WTC11 (cell line): Measurements from ENCODE around the gene GPC5. TPM values are rescaled to one million over a fixed set of nuclear protein-coding genes. Genes with fewer than 3 reads are reported as not detected.

Experiments
- ATAC-seq: fragments of 200-7000 bp; cut with Tn5 transposase; 2 replicates; pipeline ENCODE4 v1.10.0; 2021; ENCODE audit warnings: mild to moderate bottlenecking, moderate library complexity
- CTCF ChIA-PET: fragments of 300-600 bp; sonication (Branson Sonifier 250); formaldehyde crosslinking; loops from one replicate; lab custom pipeline; 2021; ENCODE audit warnings: antibody characterized with exemption; lab: Charles Lee
- POLR2A ChIA-PET: fragments of 350-600 bp; sonication (Branson Sonifier 250); formaldehyde crosslinking; loops from one replicate; lab custom pipeline; 2021; ENCODE audit warnings: antibody characterized with exemption; lab: Charles Lee
- DNase-seq: peaks from one replicate; pipeline ENCODE4 v3.0.0; 2021; ENCODE audit warnings: low spot score
- H3K27ac Mint-ChIP-seq: 2 replicates; pipeline ENCODE4 v1.8.0; 2021; ENCODE audit warnings: mixed read lengths
- H3K27me3 Mint-ChIP-seq: 2 replicates; pipeline ENCODE4 v1.8.0; 2021; ENCODE audit warnings: low read depth, mild to moderate bottlenecking, moderate library complexity, mixed read lengths
- H3K36me3 Mint-ChIP-seq: 2 replicates; pipeline ENCODE4 v1.8.0; 2021; ENCODE audit warnings: mixed read lengths
- H3K4me1 Mint-ChIP-seq: 2 replicates; pipeline ENCODE4 v1.8.0; 2022; ENCODE audit warnings: mixed read lengths
- H3K4me3 Mint-ChIP-seq: 2 replicates; pipeline ENCODE4 v1.8.0; 2021; ENCODE audit warnings: mild to moderate bottlenecking, moderate library complexity, mixed read lengths
- H3K9me3 Mint-ChIP-seq: 2 replicates; pipeline ENCODE4 v1.8.0; 2021; ENCODE audit warnings: mixed read lengths
- CREM ChIP-seq: sonication (generic); formaldehyde crosslinking; IDR thresholded peaks from 2 replicates; pipeline ENCODE4 v1.8.1; 2022; ENCODE audit warnings: mild to moderate bottlenecking, missing genetic modification reagents, moderate library complexity
- IRF2 ChIP-seq: sonication (generic); formaldehyde crosslinking; IDR thresholded peaks from 2 replicates; pipeline ENCODE4 v1.8.0; 2022; ENCODE audit warnings: low read depth, missing genetic modification reagents, borderline replicate concordance
- MYBL2 ChIP-seq: sonication (generic); formaldehyde crosslinking; IDR thresholded peaks from 2 replicates; pipeline ENCODE4 v1.8.1; 2023; ENCODE audit warnings: mild to moderate bottlenecking, moderate library complexity, missing genetic modification reagents
- NFATC4 ChIP-seq: fragments of 250-450 bp; sonication (Bioruptor Pico); IDR thresholded peaks from 2 replicates; pipeline ENCODE4 v1.9.0; 2021; ENCODE audit warnings: mild to moderate bottlenecking
- ZNF138 ChIP-seq: sonication (generic); formaldehyde crosslinking; conservative IDR thresholded peaks from 2 replicates; pipeline ENCODE4 v1.8.1; 2022; ENCODE audit warnings: mild to moderate bottlenecking, moderate library complexity, missing genetic modification reagents
- ZNF423 ChIP-seq: fragments of 250-450 bp; sonication (Bioruptor Pico); IDR thresholded peaks from 2 replicates; pipeline ENCODE4 v2.1.2; 2022; ENCODE audit warnings: mild to moderate bottlenecking, moderate library complexity
- total RNA-seq: library from RNA; stranded (reverse); gene quantifications from 3 replicates; pipeline ENCODE4 v1.2.3, GENCODE V29; 2021
- TF ChIP-seq, protein P1 (sequence below): sonication (generic); formaldehyde crosslinking; IDR thresholded peaks from 2 replicates; pipeline ENCODE4 v1.8.0; 2023; ENCODE audit warnings: mild to moderate bottlenecking, missing genetic modification reagents
- TF ChIP-seq, protein P2 (sequence below): sonication (generic); formaldehyde crosslinking; IDR thresholded peaks from 2 replicates; pipeline ENCODE4 v1.8.1; 2023; ENCODE audit warnings: mild to moderate bottlenecking, moderate library complexity, missing genetic modification reagents
- TF ChIP-seq, protein P3 (sequence below): sonication (generic); formaldehyde crosslinking; IDR thresholded peaks from 2 replicates; pipeline ENCODE4 v1.8.1; 2023; ENCODE audit warnings: mild to moderate bottlenecking, missing genetic modification reagents
- TF ChIP-seq, protein P4 (sequence below): sonication (generic); formaldehyde crosslinking; conservative IDR thresholded peaks from 2 replicates; pipeline ENCODE4 v1.8.1; 2023; ENCODE audit warnings: mild to moderate bottlenecking, low read depth, missing genetic modification reagents, moderate library complexity
- TF ChIP-seq, protein P5 (sequence below): sonication (generic); formaldehyde crosslinking; IDR thresholded peaks from 2 replicates; pipeline ENCODE4 v1.8.0; 2022; ENCODE audit warnings: mild to moderate bottlenecking, missing genetic modification reagents
- TF ChIP-seq, protein P6 (sequence below): fragments of 250-450 bp; sonication (Bioruptor Pico); IDR thresholded peaks from 2 replicates; pipeline ENCODE4 v1.9.0; 2021; ENCODE audit warnings: mild to moderate bottlenecking, borderline replicate concordance

GPC5 gene
- total RNA-seq, 1 experiment from 2014 or later = 0.46 TPM

DNA sequence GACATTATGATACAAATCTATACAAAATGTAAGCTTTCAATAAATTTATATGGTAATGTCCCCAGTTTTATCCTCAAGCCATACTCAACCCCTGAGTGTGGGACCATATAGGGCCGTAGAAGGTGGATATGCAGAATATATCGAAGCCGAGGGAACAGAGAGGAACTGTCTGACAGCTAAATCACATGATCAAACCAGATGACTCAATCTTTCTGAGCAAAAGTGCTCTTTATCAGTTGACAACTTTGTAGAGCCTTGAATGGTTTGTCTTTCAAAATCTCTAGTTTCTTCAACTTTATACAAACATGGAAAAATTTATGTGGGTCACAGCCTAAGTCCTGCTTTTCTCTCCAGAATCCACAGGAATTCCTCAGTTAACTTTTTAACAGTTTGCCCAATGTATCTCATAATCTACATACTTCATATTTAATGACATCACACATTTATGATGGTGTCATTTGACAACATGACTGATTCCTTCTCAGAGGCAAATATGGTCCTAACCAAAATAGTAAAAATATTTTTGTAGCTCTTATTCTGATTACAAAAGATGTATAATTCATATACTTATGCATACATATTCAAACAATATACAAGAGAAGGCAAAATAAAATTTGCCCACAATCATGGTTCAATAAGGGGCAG lies 1155.2 kb downstream of the GPC5 start (continued):
- TF ChIP-seq IRF2 (CRISPR knock-in tag) (no peak), NFATC4 (CRISPR knock-in tag) (no peak), ZNF423 (CRISPR knock-in tag) (no peak), ZNF138 (CRISPR knock-in tag) (no peak), MYBL2 (CRISPR knock-in tag) (no peak), CREM (CRISPR knock-in tag) (no peak)
- TF ChIP-seq, protein P1, sequence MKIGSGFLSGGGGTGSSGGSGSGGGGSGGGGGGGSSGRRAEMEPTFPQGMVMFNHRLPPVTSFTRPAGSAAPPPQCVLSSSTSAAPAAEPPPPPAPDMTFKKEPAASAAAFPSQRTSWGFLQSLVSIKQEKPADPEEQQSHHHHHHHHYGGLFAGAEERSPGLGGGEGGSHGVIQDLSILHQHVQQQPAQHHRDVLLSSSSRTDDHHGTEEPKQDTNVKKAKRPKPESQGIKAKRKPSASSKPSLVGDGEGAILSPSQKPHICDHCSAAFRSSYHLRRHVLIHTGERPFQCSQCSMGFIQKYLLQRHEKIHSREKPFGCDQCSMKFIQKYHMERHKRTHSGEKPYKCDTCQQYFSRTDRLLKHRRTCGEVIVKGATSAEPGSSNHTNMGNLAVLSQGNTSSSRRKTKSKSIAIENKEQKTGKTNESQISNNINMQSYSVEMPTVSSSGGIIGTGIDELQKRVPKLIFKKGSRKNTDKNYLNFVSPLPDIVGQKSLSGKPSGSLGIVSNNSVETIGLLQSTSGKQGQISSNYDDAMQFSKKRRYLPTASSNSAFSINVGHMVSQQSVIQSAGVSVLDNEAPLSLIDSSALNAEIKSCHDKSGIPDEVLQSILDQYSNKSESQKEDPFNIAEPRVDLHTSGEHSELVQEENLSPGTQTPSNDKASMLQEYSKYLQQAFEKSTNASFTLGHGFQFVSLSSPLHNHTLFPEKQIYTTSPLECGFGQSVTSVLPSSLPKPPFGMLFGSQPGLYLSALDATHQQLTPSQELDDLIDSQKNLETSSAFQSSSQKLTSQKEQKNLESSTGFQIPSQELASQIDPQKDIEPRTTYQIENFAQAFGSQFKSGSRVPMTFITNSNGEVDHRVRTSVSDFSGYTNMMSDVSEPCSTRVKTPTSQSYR (CRISPR knock-in tag) = no peak
- TF ChIP-seq, protein P2, sequence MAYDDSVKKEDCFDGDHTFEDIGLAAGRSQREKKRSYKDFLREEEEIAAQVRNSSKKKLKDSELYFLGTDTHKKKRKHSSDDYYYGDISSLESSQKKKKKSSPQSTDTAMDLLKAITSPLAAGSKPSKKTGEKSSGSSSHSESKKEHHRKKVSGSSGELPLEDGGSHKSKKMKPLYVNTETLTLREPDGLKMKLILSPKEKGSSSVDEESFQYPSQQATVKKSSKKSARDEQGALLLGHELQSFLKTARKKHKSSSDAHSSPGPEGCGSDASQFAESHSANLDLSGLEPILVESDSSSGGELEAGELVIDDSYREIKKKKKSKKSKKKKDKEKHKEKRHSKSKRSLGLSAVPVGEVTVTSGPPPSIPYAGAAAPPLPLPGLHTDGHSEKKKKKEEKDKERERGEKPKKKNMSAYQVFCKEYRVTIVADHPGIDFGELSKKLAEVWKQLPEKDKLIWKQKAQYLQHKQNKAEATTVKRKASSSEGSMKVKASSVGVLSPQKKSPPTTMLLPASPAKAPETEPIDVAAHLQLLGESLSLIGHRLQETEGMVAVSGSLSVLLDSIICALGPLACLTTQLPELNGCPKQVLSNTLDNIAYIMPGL (CRISPR knock-in tag) = no peak
- TF ChIP-seq, protein P3, sequence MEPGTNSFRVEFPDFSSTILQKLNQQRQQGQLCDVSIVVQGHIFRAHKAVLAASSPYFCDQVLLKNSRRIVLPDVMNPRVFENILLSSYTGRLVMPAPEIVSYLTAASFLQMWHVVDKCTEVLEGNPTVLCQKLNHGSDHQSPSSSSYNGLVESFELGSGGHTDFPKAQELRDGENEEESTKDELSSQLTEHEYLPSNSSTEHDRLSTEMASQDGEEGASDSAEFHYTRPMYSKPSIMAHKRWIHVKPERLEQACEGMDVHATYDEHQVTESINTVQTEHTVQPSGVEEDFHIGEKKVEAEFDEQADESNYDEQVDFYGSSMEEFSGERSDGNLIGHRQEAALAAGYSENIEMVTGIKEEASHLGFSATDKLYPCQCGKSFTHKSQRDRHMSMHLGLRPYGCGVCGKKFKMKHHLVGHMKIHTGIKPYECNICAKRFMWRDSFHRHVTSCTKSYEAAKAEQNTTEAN = no peak
- TF ChIP-seq, protein P4, sequence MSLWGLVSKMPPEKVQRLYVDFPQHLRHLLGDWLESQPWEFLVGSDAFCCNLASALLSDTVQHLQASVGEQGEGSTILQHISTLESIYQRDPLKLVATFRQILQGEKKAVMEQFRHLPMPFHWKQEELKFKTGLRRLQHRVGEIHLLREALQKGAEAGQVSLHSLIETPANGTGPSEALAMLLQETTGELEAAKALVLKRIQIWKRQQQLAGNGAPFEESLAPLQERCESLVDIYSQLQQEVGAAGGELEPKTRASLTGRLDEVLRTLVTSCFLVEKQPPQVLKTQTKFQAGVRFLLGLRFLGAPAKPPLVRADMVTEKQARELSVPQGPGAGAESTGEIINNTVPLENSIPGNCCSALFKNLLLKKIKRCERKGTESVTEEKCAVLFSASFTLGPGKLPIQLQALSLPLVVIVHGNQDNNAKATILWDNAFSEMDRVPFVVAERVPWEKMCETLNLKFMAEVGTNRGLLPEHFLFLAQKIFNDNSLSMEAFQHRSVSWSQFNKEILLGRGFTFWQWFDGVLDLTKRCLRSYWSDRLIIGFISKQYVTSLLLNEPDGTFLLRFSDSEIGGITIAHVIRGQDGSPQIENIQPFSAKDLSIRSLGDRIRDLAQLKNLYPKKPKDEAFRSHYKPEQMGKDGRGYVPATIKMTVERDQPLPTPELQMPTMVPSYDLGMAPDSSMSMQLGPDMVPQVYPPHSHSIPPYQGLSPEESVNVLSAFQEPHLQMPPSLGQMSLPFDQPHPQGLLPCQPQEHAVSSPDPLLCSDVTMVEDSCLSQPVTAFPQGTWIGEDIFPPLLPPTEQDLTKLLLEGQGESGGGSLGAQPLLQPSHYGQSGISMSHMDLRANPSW (CRISPR knock-in tag) = no peak
- TF ChIP-seq, protein P5, sequence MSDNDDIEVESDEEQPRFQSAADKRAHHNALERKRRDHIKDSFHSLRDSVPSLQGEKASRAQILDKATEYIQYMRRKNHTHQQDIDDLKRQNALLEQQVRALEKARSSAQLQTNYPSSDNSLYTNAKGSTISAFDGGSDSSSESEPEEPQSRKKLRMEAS (CRISPR knock-in tag) = no peak
- TF ChIP-seq, protein P6, sequence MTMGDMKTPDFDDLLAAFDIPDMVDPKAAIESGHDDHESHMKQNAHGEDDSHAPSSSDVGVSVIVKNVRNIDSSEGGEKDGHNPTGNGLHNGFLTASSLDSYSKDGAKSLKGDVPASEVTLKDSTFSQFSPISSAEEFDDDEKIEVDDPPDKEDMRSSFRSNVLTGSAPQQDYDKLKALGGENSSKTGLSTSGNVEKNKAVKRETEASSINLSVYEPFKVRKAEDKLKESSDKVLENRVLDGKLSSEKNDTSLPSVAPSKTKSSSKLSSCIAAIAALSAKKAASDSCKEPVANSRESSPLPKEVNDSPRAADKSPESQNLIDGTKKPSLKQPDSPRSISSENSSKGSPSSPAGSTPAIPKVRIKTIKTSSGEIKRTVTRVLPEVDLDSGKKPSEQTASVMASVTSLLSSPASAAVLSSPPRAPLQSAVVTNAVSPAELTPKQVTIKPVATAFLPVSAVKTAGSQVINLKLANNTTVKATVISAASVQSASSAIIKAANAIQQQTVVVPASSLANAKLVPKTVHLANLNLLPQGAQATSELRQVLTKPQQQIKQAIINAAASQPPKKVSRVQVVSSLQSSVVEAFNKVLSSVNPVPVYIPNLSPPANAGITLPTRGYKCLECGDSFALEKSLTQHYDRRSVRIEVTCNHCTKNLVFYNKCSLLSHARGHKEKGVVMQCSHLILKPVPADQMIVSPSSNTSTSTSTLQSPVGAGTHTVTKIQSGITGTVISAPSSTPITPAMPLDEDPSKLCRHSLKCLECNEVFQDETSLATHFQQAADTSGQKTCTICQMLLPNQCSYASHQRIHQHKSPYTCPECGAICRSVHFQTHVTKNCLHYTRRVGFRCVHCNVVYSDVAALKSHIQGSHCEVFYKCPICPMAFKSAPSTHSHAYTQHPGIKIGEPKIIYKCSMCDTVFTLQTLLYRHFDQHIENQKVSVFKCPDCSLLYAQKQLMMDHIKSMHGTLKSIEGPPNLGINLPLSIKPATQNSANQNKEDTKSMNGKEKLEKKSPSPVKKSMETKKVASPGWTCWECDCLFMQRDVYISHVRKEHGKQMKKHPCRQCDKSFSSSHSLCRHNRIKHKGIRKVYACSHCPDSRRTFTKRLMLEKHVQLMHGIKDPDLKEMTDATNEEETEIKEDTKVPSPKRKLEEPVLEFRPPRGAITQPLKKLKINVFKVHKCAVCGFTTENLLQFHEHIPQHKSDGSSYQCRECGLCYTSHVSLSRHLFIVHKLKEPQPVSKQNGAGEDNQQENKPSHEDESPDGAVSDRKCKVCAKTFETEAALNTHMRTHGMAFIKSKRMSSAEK (CRISPR knock-in tag) = no peak

DNA sequence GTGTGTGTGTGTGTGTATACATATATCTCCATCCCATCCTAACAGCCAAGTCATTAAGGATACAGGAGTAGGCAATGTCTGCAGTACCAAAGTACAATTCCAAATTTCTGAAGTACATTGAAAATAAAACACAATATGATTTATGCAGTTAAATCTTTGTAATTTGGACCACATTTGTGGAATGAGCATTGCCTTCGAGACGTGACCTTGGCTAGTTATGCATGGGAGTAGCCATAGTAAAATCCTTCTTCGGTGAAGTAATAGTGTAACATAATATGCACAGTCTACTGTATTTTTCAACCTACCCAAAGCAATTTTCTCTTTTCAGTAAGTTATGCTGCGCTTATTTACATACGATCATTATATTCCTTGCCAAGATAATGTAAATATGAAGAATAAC lies 1162.5 kb downstream of the GPC5 start:
- ATAC-seq (no peak), DNase-seq (no peak)
- no peak for TF ChIP-seq ZNF138 (CRISPR knock-in tag)
- ChIA-PET POLR2A (no interaction called here), CTCF (interaction anchor here (1.3 kb wide), 1 partner anchor 12 kb away, joined by 4 read pairs; no protein-coding TSS in a partner anchor)
- Mint-ChIP-seq H3K36me3 (no peaks in the 10 kb centered on the region), H3K27ac (no peak overlapping the region), H3K4me3 (no peak overlapping the region), H3K27me3 (no peaks in the 10 kb centered on the region), H3K4me1 (peaks cover 11% of the 10 kb centered on the region), H3K9me3 (no peaks in the 10 kb centered on the region)
